Measurements from ENCODE around the gene DEPDC1.
A peak's percentile ranks its signal among the peaks of the same experiment; 100 is the strongest.
"Not testable (repeated sequence)": the region's sequence is repeated elsewhere in the genome, so short reads cannot be mapped to it uniquely, and the experiment has no call there.

Gene DEPDC1

GRCh38 chr1:68496680-68497357, at the start of gene DEPDC1:
Gene DEPDC1 (minus strand): TSS chr1:68497082. CDS start chr1:68496999, 83 bp downstream.
- in situ Hi-C loops (cut with MboI; ENCODE audit: low pct_unique_long_range_greater_than_20kb, low sequenced_read_pairs) = no loop called here
- peak; percentile 95 for DNase-seq

GRCh38 chr1:68544651-68545050, 47.8 kb upstream of the DEPDC1 start:
- in situ Hi-C loops (cut with MboI; ENCODE audit: low pct_unique_long_range_greater_than_20kb, low sequenced_read_pairs) = no loop called here

GRCh38 chr1:68542586-68542985, 45.7 kb upstream of the DEPDC1 start:
- in situ Hi-C loops (cut with MboI; ENCODE audit: low pct_unique_long_range_greater_than_20kb, low sequenced_read_pairs) = no loop called here
- DNase-seq = no peak

More at GRCh38 chr1:68544651-68545050, 47.8 kb upstream of the DEPDC1 start:
- no peak for DNase-seq

GRCh38 chr1:68538941-68539340, 42.1 kb upstream of the DEPDC1 start:
- no peak for DNase-seq
- in situ Hi-C loops (cut with MboI; ENCODE audit: low pct_unique_long_range_greater_than_20kb, low sequenced_read_pairs) = no loop called here

- no peak for DNase-seq
- in situ Hi-C loops (cut with MboI; ENCODE audit: low pct_unique_long_range_greater_than_20kb, low sequenced_read_pairs) = no loop called here
Observed at GRCh38 chr1:68528243-68528642, 31.4 kb upstream of the DEPDC1 start.

GRCh38 chr1:68525781-68526180, 28.9 kb upstream of the DEPDC1 start:
- no peak for DNase-seq
- in situ Hi-C loops (cut with MboI; ENCODE audit: low pct_unique_long_range_greater_than_20kb, low sequenced_read_pairs) = no loop called here

- in situ Hi-C loops (cut with MboI; ENCODE audit: low pct_unique_long_range_greater_than_20kb, low sequenced_read_pairs) = no loop called here
Observed at GRCh38 chr1:68521286-68521685, 24.4 kb upstream of the DEPDC1 start.

GRCh38 chr1:68516066-68516465, 19.2 kb upstream of the DEPDC1 start:
- in situ Hi-C loops (cut with MboI; ENCODE audit: low pct_unique_long_range_greater_than_20kb, low sequenced_read_pairs) = no loop called here
- no peak for DNase-seq

More at GRCh38 chr1:68521286-68521685, 24.4 kb upstream of the DEPDC1 start:
- no peak for DNase-seq

GRCh38 chr1:68511254-68511653, 14.4 kb upstream of the DEPDC1 start:
- in situ Hi-C loops (cut with MboI; ENCODE audit: low pct_unique_long_range_greater_than_20kb, low sequenced_read_pairs) = no loop called here
- no peak for DNase-seq

GRCh38 chr1:68506386-68506785, 9.5 kb upstream of the DEPDC1 start:
- in situ Hi-C loops (cut with MboI; ENCODE audit: low pct_unique_long_range_greater_than_20kb, low sequenced_read_pairs) = no loop called here
- DNase-seq = no peak

GRCh38 chr1:68503085-68503484, 6.2 kb upstream of the DEPDC1 start:
- in situ Hi-C loops (cut with MboI; ENCODE audit: low pct_unique_long_range_greater_than_20kb, low sequenced_read_pairs) = no loop called here

GRCh38 chr1:68497358-68497698, 446 bp upstream of the DEPDC1 start:
- no peak for DNase-seq
- in situ Hi-C loops (cut with MboI; ENCODE audit: low pct_unique_long_range_greater_than_20kb, low sequenced_read_pairs) = no loop called here

More at GRCh38 chr1:68503085-68503484, 6.2 kb upstream of the DEPDC1 start:
- DNase-seq = no peak

- peak; percentile 38 for DNase-seq
- in situ Hi-C loops (cut with MboI; ENCODE audit: low pct_unique_long_range_greater_than_20kb, low sequenced_read_pairs) = no loop called here
Observed at GRCh38 chr1:68495968-68496679, 758 bp downstream of the DEPDC1 start.

GRCh38 chr1:68495532-68495931, 1.4 kb downstream of the DEPDC1 start:
- in situ Hi-C loops (cut with MboI; ENCODE audit: low pct_unique_long_range_greater_than_20kb, low sequenced_read_pairs) = no loop called here
- DNase-seq = peak; percentile 25

GRCh38 chr1:68493193-68493592, 3.7 kb downstream of the DEPDC1 start:
- no peak for DNase-seq
- in situ Hi-C loops (cut with MboI; ENCODE audit: low pct_unique_long_range_greater_than_20kb, low sequenced_read_pairs) = no loop called here

- in situ Hi-C loops (cut with MboI; ENCODE audit: low pct_unique_long_range_greater_than_20kb, low sequenced_read_pairs); DNase-seq: not testable (repeated sequence)
Observed at GRCh38 chr1:68492255-68492654, 4.6 kb downstream of the DEPDC1 start.

GRCh38 chr1:68490046-68490651, 6.7 kb downstream of the DEPDC1 start:
- in situ Hi-C loops (cut with MboI; ENCODE audit: low pct_unique_long_range_greater_than_20kb, low sequenced_read_pairs) = no loop called here
- no peak for DNase-seq

GRCh38 chr1:68485431-68486022, 11.4 kb downstream of the DEPDC1 start:
- in situ Hi-C loops (cut with MboI; ENCODE audit: low pct_unique_long_range_greater_than_20kb, low sequenced_read_pairs) = no loop called here
- DNase-seq = no peak

- in situ Hi-C loops (cut with MboI; ENCODE audit: low pct_unique_long_range_greater_than_20kb, low sequenced_read_pairs) = no loop called here
Observed at GRCh38 chr1:68484618-68485017, 12.3 kb downstream of the DEPDC1 start.

GRCh38 chr1:68481041-68481440, 15.8 kb downstream of the DEPDC1 start:
- no peak for DNase-seq
- in situ Hi-C loops (cut with MboI; ENCODE audit: low pct_unique_long_range_greater_than_20kb, low sequenced_read_pairs) = no loop called here

More at GRCh38 chr1:68484618-68485017, 12.3 kb downstream of the DEPDC1 start:
- no peak for DNase-seq
